OCI-LY1 (cell line): ENCODE results near the gene NEMF.

Experiments
- H2AFZ ChIP-seq: fragments of 200-600 bp; sonication (generic), shearing (Covaris generic); 2 replicates; pipeline ENCODE4 v1.6.0; 2014; ENCODE audit warnings: antibody characterized with exemption, mild to moderate bottlenecking, low read length
- H3F3A ChIP-seq: fragments of 200-600 bp; sonication (generic), shearing (Covaris generic); 2 replicates; pipeline ENCODE4 v1.6.0; 2014; ENCODE audit warnings: mild to moderate bottlenecking, antibody characterized with exemption, low read length, moderate library complexity; ENCODE audit not compliant: insufficient read depth
- H3K27ac ChIP-seq: fragments of 200-600 bp; sonication (generic); 2 replicates; pipeline ENCODE4 v1.5.1; 2014; ENCODE audit warnings: low read length, mixed run types, mild to moderate bottlenecking, low read depth; ENCODE audit not compliant: poor library complexity, severe bottlenecking
- H3K27me3 ChIP-seq: fragments of 200-600 bp; sonication (generic); 2 replicates; pipeline ENCODE4 v1.6.0; 2014; ENCODE audit warnings: antibody characterized with exemption, mild to moderate bottlenecking, low read length, moderate library complexity; ENCODE audit not compliant: insufficient read depth
- H3K36me3 ChIP-seq: fragments of 200-600 bp; sonication (generic); 2 replicates; pipeline ENCODE4 v1.6.1; 2014; ENCODE audit warnings: mild to moderate bottlenecking, antibody characterized with exemption, low read length, moderate library complexity, mixed read lengths; ENCODE audit not compliant: insufficient read depth
- H3K4me1 ChIP-seq: fragments of 200-600 bp; sonication (generic); 2 replicates; pipeline ENCODE4 v1.5.1; 2014; ENCODE audit warnings: mild to moderate bottlenecking, low read length, moderate library complexity; ENCODE audit not compliant: insufficient read depth, severe bottlenecking
- H3K4me2 ChIP-seq: fragments of 200-600 bp; sonication (generic), shearing (Covaris generic); 2 replicates; pipeline ENCODE4 v1.6.1; 2014; ENCODE audit warnings: low read length
- H3K4me3 ChIP-seq: fragments of 200-600 bp; sonication (generic); 2 replicates; pipeline ENCODE4 v1.5.1; 2014; ENCODE audit warnings: low read length, low read depth, mild to moderate bottlenecking, mixed read lengths; ENCODE audit not compliant: poor library complexity, severe bottlenecking
- H3K79me2 ChIP-seq: fragments of 200-600 bp; shearing (Covaris generic); 2 replicates; pipeline ENCODE4 v1.6.1; 2016; ENCODE audit warnings: mixed run types, low read length, mixed read lengths; ENCODE audit not compliant: insufficient read depth
- H3K9ac ChIP-seq: fragments of 200-600 bp; sonication (generic), shearing (Covaris generic); 2 replicates; pipeline ENCODE4 v1.6.1; 2014; ENCODE audit warnings: mild to moderate bottlenecking, low read length, mixed read lengths
- H3K9me2 ChIP-seq: fragments of 200-600 bp; sonication (generic), shearing (Covaris generic); 2 replicates; pipeline ENCODE4 v1.6.1; 2014; ENCODE audit warnings: low read depth, mild to moderate bottlenecking, low read length, mixed read lengths
- H3K9me3 ChIP-seq: fragments of 200-600 bp; shearing (Covaris generic); 2 replicates; pipeline ENCODE4 v1.6.1; 2014; ENCODE audit warnings: low read length, mixed read lengths
- H4K20me1 ChIP-seq: fragments of 200-600 bp; sonication (generic), shearing (Covaris generic); 2 replicates; pipeline ENCODE4 v1.6.0; 2016; ENCODE audit warnings: mild to moderate bottlenecking, low read length; ENCODE audit not compliant: insufficient read depth
- CTCF ChIP-seq: fragments of 200-600 bp; sonication (generic), shearing (Covaris generic); IDR thresholded peaks from 2 replicates; pipeline ENCODE4 v1.5.1; 2017; ENCODE audit warnings: mild to moderate bottlenecking, antibody characterized with exemption, low read length, moderate library complexity, mixed read lengths
- EZH2 ChIP-seq: fragments of 200-600 bp; sonication (generic), shearing (Covaris generic); IDR thresholded peaks from 2 replicates; pipeline ENCODE4 v1.8.0; 2017; ENCODE audit warnings: borderline replicate concordance, mixed run types, mild to moderate bottlenecking, antibody characterized with exemption, low read length, moderate library complexity, mixed read lengths

Gene NEMF

GRCh38 chr14:49862089-49862673, 9.6 kb upstream of the NEMF start:
- TF ChIP-seq EZH2 = no peak
- TF ChIP-seq CTCF = peak; percentile 100
- peaks cover 46% of the 10 kb centered on the region for H3K4me1 ChIP-seq

GRCh38 chr14:49861699-49862088, 9.1 kb upstream of the NEMF start:
- H3K4me3 ChIP-seq = peak overlapping the region; percentile 85

More at GRCh38 chr14:49862089-49862673, 9.6 kb upstream of the NEMF start:
- peak overlapping the region; percentile 85 for H3K4me3 ChIP-seq
- H2AFZ ChIP-seq = peak overlapping the region; percentile 98
- no peaks in the 10 kb centered on the region for H3K36me3 ChIP-seq
- peak overlapping the region; percentile 87 for H3K4me2 ChIP-seq
- peak overlapping the region; percentile 89 for H3K9ac ChIP-seq
- H3K9me3 ChIP-seq = no peaks in the 10 kb centered on the region
- 0 out of 2 replicates have a peak, but pooled peaks cover 4% of the 10 kb centered on the region for H3F3A ChIP-seq
- H3K27ac ChIP-seq = peak overlapping the region; percentile 89
- H3K27me3 ChIP-seq = no peaks in the 10 kb centered on the region
- H3K9me2 ChIP-seq = no peaks in the 10 kb centered on the region
- H4K20me1 ChIP-seq = no peaks in the 10 kb centered on the region
- no peaks in the 10 kb centered on the region for H3K79me2 ChIP-seq

GRCh38 chr14:49860988-49861698, 8.6 kb upstream of the NEMF start:
- Histone ChIP-seq H3F3A (peaks cover 5% of the 10 kb centered on the region; the same call in 1 of the 2 replicates), H3K4me3 (peak overlapping the region; percentile 85), H3K9me3 (no peaks in the 10 kb centered on the region), H2AFZ (peak overlapping the region; percentile 98), H3K9me2 (no peaks in the 10 kb centered on the region), H4K20me1 (no peaks in the 10 kb centered on the region), H3K4me2 (peak overlapping the region; percentile 87), H3K4me1 (peaks cover 46% of the 10 kb centered on the region), H3K9ac (peak overlapping the region; percentile 89), H3K36me3 (no peaks in the 10 kb centered on the region), H3K27me3 (no peaks in the 10 kb centered on the region), H3K27ac (peak overlapping the region; percentile 89), H3K79me2 (no peaks in the 10 kb centered on the region)
- TF ChIP-seq CTCF (no peak), EZH2 (no peak)

More at GRCh38 chr14:49861699-49862088, 9.1 kb upstream of the NEMF start:
- H3K27me3 ChIP-seq = no peaks in the 10 kb centered on the region
- H3K9me3 ChIP-seq = no peaks in the 10 kb centered on the region
- peaks cover 46% of the 10 kb centered on the region for H3K4me1 ChIP-seq
- H4K20me1 ChIP-seq = no peaks in the 10 kb centered on the region
- no peaks in the 10 kb centered on the region for H3K9me2 ChIP-seq
- peak overlapping the region; percentile 89 for H3K27ac ChIP-seq
- H3K36me3 ChIP-seq = no peaks in the 10 kb centered on the region
- H3K9ac ChIP-seq = peak overlapping the region; percentile 89
- peak overlapping the region; percentile 98 for H2AFZ ChIP-seq
- 0 out of 2 replicates have a peak, but pooled peaks cover 4% of the 10 kb centered on the region for H3F3A ChIP-seq
- TF ChIP-seq CTCF = no peak
- no peak for TF ChIP-seq EZH2
- H3K79me2 ChIP-seq = no peaks in the 10 kb centered on the region
- peak overlapping the region; percentile 87 for H3K4me2 ChIP-seq
